Skeletal muscle tissue (tissue), 4 donors: ENCODE measurements around the gene BEX5. TPM values are rescaled to one million over a fixed set of nuclear protein-coding genes. Genes with fewer than 3 reads are reported as not detected.
"Not testable (repeated sequence)": the region's sequence is repeated elsewhere in the genome, so short reads cannot be mapped to it uniquely, and the experiment has no call there.

Source experiments
- H3K27ac ChIP-seq: one replicate; pipeline ENCODE4 v1.7.0; 2013; ENCODE audit warnings: mild to moderate bottlenecking, low read depth, low read length, inconsistent platforms
- H3K27me3 ChIP-seq, 3 donors: one replicate each; pipeline ENCODE4 v1.7.0; 2013; ENCODE audit warnings: low read length in 3 of 3; ENCODE audit not compliant: control insufficient read depth in 3 of 3, insufficient read depth in 3 of 3
- H3K36me3 ChIP-seq, 3 donors: one replicate each; pipeline ENCODE4 v1.7.0; 2013; ENCODE audit warnings: low read length in 3 of 3; ENCODE audit not compliant: control insufficient read depth in 3 of 3, insufficient read depth in 3 of 3
- H3K4me1 ChIP-seq, 3 donors: one replicate each; pipeline ENCODE4 v1.7.0; 2013; ENCODE audit warnings: low read length in 3 of 3, mild to moderate bottlenecking in 3 of 3; ENCODE audit not compliant: control insufficient read depth in 3 of 3, insufficient read depth in 3 of 3
- H3K4me3 ChIP-seq, 3 donors: one replicate each; pipeline ENCODE4 v1.7.0; 2013; ENCODE audit warnings: low read length in 3 of 3
- H3K9ac ChIP-seq, 3 donors: one replicate each; pipeline ENCODE4 v1.7.0; 2013; ENCODE audit warnings: low read length in 3 of 3, mild to moderate bottlenecking in 3 of 3, moderate library complexity in 2 of 3, low read depth in 1 of 3
- H3K9me3 ChIP-seq, 3 donors: one replicate each; pipeline ENCODE4 v1.7.0; 2013; ENCODE audit warnings: low read length in 3 of 3; ENCODE audit not compliant: control insufficient read depth in 3 of 3
- total RNA-seq: library from RNA; depleted of rRNA; stranded (reverse); fragments of >200 nt; gene quantifications from one replicate; pipeline ENCODE4 v1.2.3, GENCODE V29; 2014
- donor health status: Osteomylitis.

The BEX5 gene
- total RNA-seq, 1 donor from 2014 or later = 0.52 TPM

- H3K4me3 ChIP-seq = no peak overlapping the region
- no peak overlapping the region for H3K27ac ChIP-seq
- no peaks in the 10 kb centered on the region for H3K36me3 ChIP-seq
- no peaks in the 10 kb centered on the region for H3K9me3 ChIP-seq
- H3K9ac ChIP-seq = no peak overlapping the region
- peaks cover 4 to 16% (median 5%) of the 10 kb centered on the region in 3 donors for H3K27me3 ChIP-seq
- peaks cover 0 to 2% (median 0%) of the 10 kb centered on the region in 3 donors for H3K4me1 ChIP-seq
Measured at GRCh38 chrX:102126863-102127262, 28.9 kb downstream of the BEX5 start.

- H3K9ac ChIP-seq, H3K36me3 ChIP-seq, H3K4me3 ChIP-seq, H3K4me1 ChIP-seq, H3K27ac ChIP-seq, H3K9me3 ChIP-seq: not testable (repeated sequence)
- peaks cover 4 to 16% (median 5%) of the 10 kb centered on the region in 3 donors for H3K27me3 ChIP-seq
Measured at GRCh38 chrX:102126080-102126818, 29.5 kb downstream of the BEX5 start.

- H3K4me1 ChIP-seq, H3K9ac ChIP-seq, H3K9me3 ChIP-seq, H3K36me3 ChIP-seq, H3K27ac ChIP-seq: not testable (repeated sequence)
- Histone ChIP-seq H3K4me3 (peak within 1 kb of the TSS in 1 of 3 donors; percentile 29), H3K27me3 (peaks cover 4 to 16% (median 5%) of the 10 kb centered on the region in 3 donors)
Measured at GRCh38 chrX:102125436-102125835, 30.3 kb downstream of the BEX5 start, which contains the start of gene TCEAL2. TCEAL2 (plus strand) TSS chrX:102125679; CDS start chrX:102126831, 1,152 bp downstream.

- not testable (repeated sequence) for H3K27ac ChIP-seq, H3K4me1 ChIP-seq, H3K36me3 ChIP-seq, H3K9ac ChIP-seq, H3K9me3 ChIP-seq
- Histone ChIP-seq H3K27me3 (peaks cover 4 to 16% (median 5%) of the 10 kb centered on the region in 3 donors), H3K4me3 (peak overlapping the region in 1 of 3 donors; percentile 29)
Measured at GRCh38 chrX:102125014-102125413, 30.8 kb downstream of the BEX5 start.

- Histone ChIP-seq H3K36me3 (no peaks in the 10 kb centered on the region), H3K4me3 (no peak overlapping the region), H3K9ac (no peak overlapping the region)
Measured at GRCh38 chrX:102115748-102116147, 40.0 kb downstream of the BEX5 start.

GRCh38 chrX:102113367-102113766 lies 42.4 kb downstream of the BEX5 start:
- Histone ChIP-seq H3K27me3 (peaks cover 0 to 2% (median 0%) of the 10 kb centered on the region in 3 donors), H3K4me1 (no peaks in the 10 kb centered on the region), H3K4me3 (no peak overlapping the region), H3K9ac (no peak overlapping the region), H3K36me3 (no peaks in the 10 kb centered on the region), H3K27ac (no peak overlapping the region), H3K9me3 (no peaks in the 10 kb centered on the region)

More at GRCh38 chrX:102115748-102116147, 40.0 kb downstream of the BEX5 start:
- H3K9me3 ChIP-seq = no peaks in the 10 kb centered on the region
- no peak overlapping the region for H3K27ac ChIP-seq
- H3K4me1 ChIP-seq = no peaks in the 10 kb centered on the region
- H3K27me3 ChIP-seq = peaks cover 0 to 2% (median 0%) of the 10 kb centered on the region in 3 donors

Other genes starting within 250 kb of the BEX5 start
- 1.0 TPM for gene ZMAT1, start 223.9 kb downstream of the BEX5 start, total RNA-seq
- gene TCEAL2, start 30.3 kb downstream of the BEX5 start, total RNA-seq = not detected
- not detected for gene TCEAL6, start 13.5 kb downstream of the BEX5 start, total RNA-seq
- gene TCP11X1, start 59.3 kb upstream of the BEX5 start, total RNA-seq = not detected
- gene NXF2, start 91.2 kb upstream of the BEX5 start, total RNA-seq = not detected